Fibroblast of skin of abdomen (primary cell): ENCODE measurements around the gene ATF2.

ENCODE experiments used
- DNase-seq: peaks from one replicate; pipeline ENCODE4 v3.0.0-alpha.2; 2013

Gene ATF2

GRCh38 chr2:175076272-175076671 lies 91.7 kb downstream of the ATF2 start:
- DNase-seq: no peak

- DNase-seq: no peak
These were observed 93.5 kb downstream of the ATF2 start for GRCh38 chr2:175074478-175074877.

GRCh38 chr2:175068534-175068933 lies 99.5 kb downstream of the ATF2 start:
- no peak for DNase-seq

GRCh38 chr2:175066411-175066810 lies 101.6 kb downstream of the ATF2 start:
- DNase-seq: no peak

- DNase-seq: no peak
These were observed 103.2 kb downstream of the ATF2 start for GRCh38 chr2:175064797-175065196.

- no peak for DNase-seq
These were observed 104.3 kb downstream of the ATF2 start for GRCh38 chr2:175063741-175064140.

GRCh38 chr2:175062787-175063585 lies 105.0 kb downstream of the ATF2 start:
- no peak for DNase-seq

- no peak for DNase-seq
These were observed 110.8 kb downstream of the ATF2 start for GRCh38 chr2:175057078-175057685.

GRCh38 chr2:175055993-175056392 lies 112.0 kb downstream of the ATF2 start:
- DNase-seq: no peak

- no peak for DNase-seq
These were observed 113.7 kb downstream of the ATF2 start for GRCh38 chr2:175054340-175054739.

GRCh38 chr2:175049661-175050060 lies 118.3 kb downstream of the ATF2 start:
- DNase-seq: peak; percentile 57

- DNase-seq: no peak
These were observed 119.7 kb downstream of the ATF2 start for GRCh38 chr2:175048275-175048674.

- no peak for DNase-seq
These were observed 128.5 kb downstream of the ATF2 start for GRCh38 chr2:175039490-175039889.

GRCh38 chr2:175039031-175039430 lies 129.0 kb downstream of the ATF2 start:
- DNase-seq: no peak

GRCh38 chr2:175037941-175038340 lies 130.1 kb downstream of the ATF2 start:
- DNase-seq: no peak

GRCh38 chr2:175036582-175037018 lies 131.4 kb downstream of the ATF2 start:
- DNase-seq: peak; percentile 10

- no peak for DNase-seq
These were observed 132.2 kb downstream of the ATF2 start for GRCh38 chr2:175035806-175036205.

- no peak for DNase-seq
These were observed 133.3 kb downstream of the ATF2 start for GRCh38 chr2:175034716-175035115.

GRCh38 chr2:175030380-175031271 lies 137.4 kb downstream of the ATF2 start:
- peak; percentile 45 for DNase-seq

- DNase-seq: no peak
These were observed 140.2 kb downstream of the ATF2 start for GRCh38 chr2:175027755-175028154.

GRCh38 chr2:175026385-175026784 lies 141.6 kb downstream of the ATF2 start:
- no peak for DNase-seq

- DNase-seq: no peak
These were observed 142.1 kb downstream of the ATF2 start for GRCh38 chr2:175025946-175026345.

GRCh38 chr2:175025233-175025632 lies 142.8 kb downstream of the ATF2 start:
- DNase-seq: no peak
